ENCODE data around the gene LYSMD4. TPM values are rescaled to one million over a fixed set of nuclear protein-coding genes. Genes with fewer than 3 reads are reported as not detected.

Gene LYSMD4
- total and polyA plus RNA-seq, 2 of the 13 experiments (the other 11 are each of a cell fraction or from before 2014, with no cell fraction given): 7.4 to 8.5 TPM

DNA sequence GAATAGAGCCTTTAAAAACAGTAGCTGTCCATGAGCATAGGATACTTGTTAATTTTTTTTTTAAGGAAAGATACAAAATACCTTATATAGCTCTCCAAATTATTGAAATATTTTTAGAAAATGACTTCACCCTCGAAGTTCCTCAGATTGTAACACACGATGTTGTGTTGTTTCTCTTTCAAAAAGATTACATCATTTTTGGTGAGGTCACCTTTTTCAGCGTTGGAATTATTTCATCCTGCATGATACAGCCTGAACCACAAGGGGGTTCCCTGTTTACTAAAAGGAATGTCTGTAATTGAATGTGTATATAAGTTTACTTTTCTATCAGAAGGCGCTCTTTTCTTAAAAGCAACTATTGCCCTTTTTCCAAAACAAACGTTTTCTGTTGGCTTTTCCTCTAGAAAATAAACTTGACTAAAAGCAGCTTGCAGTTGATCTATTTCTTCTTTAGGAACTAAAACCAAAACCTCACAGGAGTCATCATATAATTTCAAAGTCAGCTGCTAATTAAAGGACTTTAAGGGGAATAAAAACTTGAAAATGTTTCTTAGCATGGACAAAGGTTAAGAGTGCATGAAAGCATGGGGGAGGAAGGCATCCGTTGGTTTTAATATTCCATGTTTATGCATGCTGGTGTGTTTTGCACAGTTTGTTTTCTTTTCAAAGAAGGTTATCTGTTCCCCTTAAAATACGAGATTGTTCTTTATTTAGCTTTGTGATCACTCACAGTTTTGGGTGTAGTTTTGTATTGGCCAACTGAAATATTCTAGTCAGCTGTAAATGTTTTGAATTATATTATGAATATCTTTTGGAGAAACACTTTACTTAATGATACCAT, 29.4 kb downstream of the LYSMD4 start (continued):
- TF ChIP-seq, protein P1, sequence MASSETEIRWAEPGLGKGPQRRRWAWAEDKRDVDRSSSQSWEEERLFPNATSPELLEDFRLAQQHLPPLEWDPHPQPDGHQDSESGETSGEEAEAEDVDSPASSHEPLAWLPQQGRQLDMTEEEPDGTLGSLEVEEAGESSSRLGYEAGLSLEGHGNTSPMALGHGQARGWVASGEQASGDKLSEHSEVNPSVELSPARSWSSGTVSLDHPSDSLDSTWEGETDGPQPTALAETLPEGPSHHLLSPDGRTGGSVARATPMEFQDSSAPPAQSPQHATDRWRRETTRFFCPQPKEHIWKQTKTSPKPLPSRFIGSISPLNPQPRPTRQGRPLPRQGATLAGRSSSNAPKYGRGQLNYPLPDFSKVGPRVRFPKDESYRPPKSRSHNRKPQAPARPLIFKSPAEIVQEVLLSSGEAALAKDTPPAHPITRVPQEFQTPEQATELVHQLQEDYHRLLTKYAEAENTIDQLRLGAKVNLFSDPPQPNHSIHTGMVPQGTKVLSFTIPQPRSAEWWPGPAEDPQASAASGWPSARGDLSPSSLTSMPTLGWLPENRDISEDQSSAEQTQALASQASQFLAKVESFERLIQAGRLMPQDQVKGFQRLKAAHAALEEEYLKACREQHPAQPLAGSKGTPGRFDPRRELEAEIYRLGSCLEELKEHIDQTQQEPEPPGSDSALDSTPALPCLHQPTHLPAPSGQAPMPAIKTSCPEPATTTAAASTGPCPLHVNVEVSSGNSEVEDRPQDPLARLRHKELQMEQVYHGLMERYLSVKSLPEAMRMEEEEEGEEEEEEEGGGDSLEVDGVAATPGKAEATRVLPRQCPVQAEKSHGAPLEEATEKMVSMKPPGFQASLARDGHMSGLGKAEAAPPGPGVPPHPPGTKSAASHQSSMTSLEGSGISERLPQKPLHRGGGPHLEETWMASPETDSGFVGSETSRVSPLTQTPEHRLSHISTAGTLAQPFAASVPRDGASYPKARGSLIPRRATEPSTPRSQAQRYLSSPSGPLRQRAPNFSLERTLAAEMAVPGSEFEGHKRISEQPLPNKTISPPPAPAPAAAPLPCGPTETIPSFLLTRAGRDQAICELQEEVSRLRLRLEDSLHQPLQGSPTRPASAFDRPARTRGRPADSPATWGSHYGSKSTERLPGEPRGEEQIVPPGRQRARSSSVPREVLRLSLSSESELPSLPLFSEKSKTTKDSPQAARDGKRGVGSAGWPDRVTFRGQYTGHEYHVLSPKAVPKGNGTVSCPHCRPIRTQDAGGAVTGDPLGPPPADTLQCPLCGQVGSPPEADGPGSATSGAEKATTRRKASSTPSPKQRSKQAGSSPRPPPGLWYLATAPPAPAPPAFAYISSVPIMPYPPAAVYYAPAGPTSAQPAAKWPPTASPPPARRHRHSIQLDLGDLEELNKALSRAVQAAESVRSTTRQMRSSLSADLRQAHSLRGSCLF (CRISPR knock-in tag; IDR thresholded peaks at IDR 0.05; ENCODE audit: borderline replicate concordance): no peak
- TF ChIP-seq ATF7 (IDR thresholded peaks at IDR 0.05): peak; percentile 94
- TF ChIP-seq ATF7 (CRISPR knock-in tag; IDR thresholded peaks at IDR 0.05): no peak
- no peak for TF ChIP-seq ISL2 (CRISPR knock-in tag; IDR thresholded peaks at IDR 0.05)
- TF ChIP-seq TEAD2 (CRISPR knock-in tag; IDR thresholded peaks at IDR 0.05): no peak
- TF ChIP-seq ZNF549 (CRISPR knock-in tag; IDR thresholded peaks at IDR 0.05): no peak
- TF ChIP-seq JUN (CRISPR knock-in tag; IDR thresholded peaks at IDR 0.05): 0 out of 2 replicates have a peak, but pooled peaks have one; percentile 42
- no peak for TF ChIP-seq ZNF251 (CRISPR knock-in tag; IDR thresholded peaks at IDR 0.05)

All from HepG2 (cell line).